GM23248 (cell line): ENCODE measurements around the gene PAXX. TPM values are rescaled to one million over a fixed set of nuclear protein-coding genes. Genes with fewer than 3 reads are reported as not detected.

Source experiments
- DNase-seq: peaks from one replicate; pipeline ENCODE4 v3.0.0-alpha.2; 2015
- H2AFZ ChIP-seq: fragments of 200-600 bp; sonication (generic); 2 replicates; pipeline ENCODE4 v1.6.1; 2016; ENCODE audit warnings: antibody characterized with exemption
- H3F3A ChIP-seq: fragments of 200-600 bp; sonication (generic); 2 replicates; pipeline ENCODE4 v1.6.1; 2016; ENCODE audit warnings: mild to moderate bottlenecking, antibody characterized with exemption, mixed run types; ENCODE audit not compliant: insufficient read depth
- H3K27ac ChIP-seq: fragments of 200-600 bp; sonication (generic); 2 replicates; pipeline ENCODE4 v1.5.1; 2016; ENCODE audit warnings: mild to moderate bottlenecking
- H3K27me3 ChIP-seq: fragments of 200-600 bp; sonication (generic); replicated peaks from 2 replicates; pipeline ENCODE4 v1.6.1; 2016; ENCODE audit warnings: mild to moderate bottlenecking; ENCODE audit not compliant: insufficient read depth
- H3K36me3 ChIP-seq: fragments of 200-600 bp; sonication (generic); 2 replicates; pipeline ENCODE4 v1.6.1; 2016; ENCODE audit warnings: low read depth, mild to moderate bottlenecking
- H3K4me1 ChIP-seq: fragments of 200-600 bp; sonication (generic); 2 replicates; pipeline ENCODE4 v1.6.1; 2016; ENCODE audit warnings: mild to moderate bottlenecking; ENCODE audit not compliant: insufficient read depth
- H3K4me2 ChIP-seq: fragments of 200-600 bp; sonication (generic); one replicate; pipeline ENCODE4 v1.6.1; 2016; ENCODE audit warnings: mild to moderate bottlenecking; ENCODE audit not compliant: unreplicated experiment
- H3K4me3 ChIP-seq: fragments of 200-600 bp; sonication (generic); 2 replicates; pipeline ENCODE4 v1.5.1; 2016; ENCODE audit warnings: mild to moderate bottlenecking
- H3K79me2 ChIP-seq: fragments of 200-600 bp; sonication (generic); 2 replicates; pipeline ENCODE4 v1.6.1; 2016; ENCODE audit warnings: mild to moderate bottlenecking; ENCODE audit not compliant: insufficient read depth
- H3K9ac ChIP-seq: fragments of 200-600 bp; sonication (generic); 2 replicates; pipeline ENCODE4 v1.6.1; 2016; ENCODE audit warnings: mild to moderate bottlenecking
- H3K9me2 ChIP-seq: fragments of 200-600 bp; sonication (generic); 2 replicates; pipeline ENCODE4 v1.6.1; 2016; ENCODE audit warnings: mixed run types, mild to moderate bottlenecking, moderate library complexity; ENCODE audit not compliant: insufficient read depth
- H3K9me3 ChIP-seq: fragments of 200-600 bp; sonication (generic); one replicate; pipeline ENCODE4 v1.6.1; 2017; ENCODE audit warnings: low read depth
- H4K20me1 ChIP-seq: fragments of 200-600 bp; sonication (generic); 2 replicates; pipeline ENCODE4 v1.6.0; 2016; ENCODE audit not compliant: insufficient read depth
- EZH2 ChIP-seq: fragments of 200-600 bp; sonication (generic); IDR thresholded peaks from 2 replicates; pipeline ENCODE4 v1.6.1; 2018; ENCODE audit warnings: antibody characterized with exemption, mild to moderate bottlenecking; ENCODE audit not compliant: insufficient read depth, poor library complexity, severe bottlenecking
- EZH2phosphoT487 ChIP-seq: fragments of 200-600 bp; sonication (generic); IDR thresholded peaks from 2 replicates; pipeline ENCODE4 v1.6.1; 2018; ENCODE audit warnings: antibody characterized with exemption, moderate library complexity, mild to moderate bottlenecking, low read depth; ENCODE audit not compliant: insufficient read depth
- WGBS, 2 experiments: methylation state at CpG; one replicate each; pipeline ENCODE4 v1.1.6; 2015 to 2017; ENCODE audit warnings: low lambda C conversion rate in 2 of 2, low coverage in 1 of 2; ENCODE audit errors: missing lambda C conversion rate in 2 of 2; 5-methylcytosine and 5-hydroxymethylcytosine counted together
- in situ Hi-C: fragments of 300-500 bp; cut with MboI; formaldehyde crosslinking; loops from 2 replicates; pipeline ENCODE4 v1.15.0; 2020
- polyA plus RNA-seq: library from polyadenylated mRNA; unstranded; fragments of >200 nt; fragmentation: Nextera tagmentation; extraction: Ambion mirVana; gene quantifications from 2 replicates; pipeline ENCODE4 v1.2.1, GENCODE V29; 2016
- total RNA-seq: library from RNA; depleted of rRNA; stranded (reverse); fragments of >200 nt; shearing (Covaris generic); gene quantifications from 2 replicates; pipeline ENCODE4 v1.2.3, GENCODE V29; 2014; rRNA removed

Gene PAXX
- total and polyA plus RNA-seq, 2 experiments from 2014 or later = 52.2 to 54.5 TPM

- in situ Hi-C loops = no loop called here
- no peak overlapping the region for H3K4me2 ChIP-seq
- H3K36me3 ChIP-seq = no peaks in the 10 kb centered on the region
- H3K9ac ChIP-seq = no peak overlapping the region
- H4K20me1 ChIP-seq = no peaks in the 10 kb centered on the region; the same call in 1 of the 2 replicates
- TF ChIP-seq EZH2 (no peak), EZH2phosphoT487 (no peak)
- H3K79me2 ChIP-seq = peaks cover 25% of the 10 kb centered on the region
- H3K9me2 ChIP-seq = no peaks in the 10 kb centered on the region
- no peaks in the 10 kb centered on the region for H3F3A ChIP-seq
- H3K4me3 ChIP-seq = no peak overlapping the region
- WGBS, 2 experiments = 90 to 92% methylated on average over 15 to 23 of the region's 23 CpGs
- no peak for DNase-seq
- H3K27ac ChIP-seq = no peak overlapping the region
- no peaks in the 10 kb centered on the region for H3K9me3 ChIP-seq
- no peak overlapping the region for H2AFZ ChIP-seq
- H3K27me3 ChIP-seq = no peaks in the 10 kb centered on the region
- peaks cover 8% of the 10 kb centered on the region; the same call in 1 of the 2 replicates for H3K4me1 ChIP-seq
These were observed 48.3 kb downstream of the PAXX start for GRCh38 chr9:137040568-137040967.

GRCh38 chr9:137041124-137041523 is 48.9 kb downstream of the PAXX start:
- H3K27ac ChIP-seq = no peak overlapping the region
- 72 to 75% methylated on average over 16 of the region's 16 CpGs for WGBS, 2 experiments
- H2AFZ ChIP-seq = no peak overlapping the region
- H4K20me1 ChIP-seq = no peaks in the 10 kb centered on the region; the same call in 1 of the 2 replicates
- H3K4me3 ChIP-seq = no peak overlapping the region
- H3K9me3 ChIP-seq = no peaks in the 10 kb centered on the region
- H3K4me1 ChIP-seq = peaks cover 8% of the 10 kb centered on the region; the same call in 1 of the 2 replicates
- no peak overlapping the region for H3K9ac ChIP-seq
- in situ Hi-C loops = no loop called here
- H3K36me3 ChIP-seq = no peaks in the 10 kb centered on the region
- H3F3A ChIP-seq = no peaks in the 10 kb centered on the region
- no peak overlapping the region for H3K4me2 ChIP-seq
- H3K27me3 ChIP-seq = no peaks in the 10 kb centered on the region
- TF ChIP-seq EZH2 = no peak
- TF ChIP-seq EZH2phosphoT487 = no peak
- peaks cover 25% of the 10 kb centered on the region for H3K79me2 ChIP-seq
- no peaks in the 10 kb centered on the region for H3K9me2 ChIP-seq
- DNase-seq = no peak

GRCh38 chr9:137042751-137043727 is 50.8 kb downstream of the PAXX start:
- no peak overlapping the region for H2AFZ ChIP-seq
- peaks cover 8% of the 10 kb centered on the region; the same call in 1 of the 2 replicates for H3K4me1 ChIP-seq
- no peaks in the 10 kb centered on the region for H3F3A ChIP-seq
- 86 to 92% methylated on average over 22 to 35 of the region's 36 CpGs for WGBS, 2 experiments
- no peak overlapping the region for H3K4me2 ChIP-seq
- no peak for TF ChIP-seq EZH2
- TF ChIP-seq EZH2phosphoT487 = no peak
- no peaks in the 10 kb centered on the region for H3K27me3 ChIP-seq
- no peak overlapping the region for H3K9ac ChIP-seq
- DNase-seq = no peak
- no peak overlapping the region for H3K27ac ChIP-seq
- no peak overlapping the region for H3K4me3 ChIP-seq
- no peaks in the 10 kb centered on the region; the same call in 1 of the 2 replicates for H4K20me1 ChIP-seq
- peaks cover 25% of the 10 kb centered on the region for H3K79me2 ChIP-seq
- no peaks in the 10 kb centered on the region for H3K36me3 ChIP-seq
- no peaks in the 10 kb centered on the region for H3K9me2 ChIP-seq
- in situ Hi-C loops = no loop called here
- H3K9me3 ChIP-seq = no peaks in the 10 kb centered on the region

Other genes with a start within 250 kb of the PAXX start
Only the 30 nearest of the 39 such genes appear.
- 51.3 and 51.7 TPM in 2 replicates for gene TMEM141, start 201.1 kb upstream of the PAXX start, total RNA-seq
- gene TMEM141, start 201.1 kb upstream of the PAXX start, polyA plus RNA-seq = 59.4 and 61.8 TPM in 2 replicates
- 0.76 TPM in 1 of 2 replicates, not detected in the other for gene CCDC183, start 196.1 kb upstream of the PAXX start, total RNA-seq
- gene CCDC183, start 196.1 kb upstream of the PAXX start, polyA plus RNA-seq = 0.39 and 1.5 TPM in 2 replicates
- 74.4 and 81.1 TPM in 2 replicates for gene RABL6, start 184.5 kb upstream of the PAXX start, total RNA-seq
- gene RABL6, start 184.5 kb upstream of the PAXX start, polyA plus RNA-seq = 21.6 and 22.0 TPM in 2 replicates
- 0.89 and 1.4 TPM in 2 replicates for gene AJM1, start 149.9 kb upstream of the PAXX start, total RNA-seq
- gene AJM1, start 149.9 kb upstream of the PAXX start, polyA plus RNA-seq = 1.1 and 1.4 TPM in 2 replicates
- 71.1 and 84.6 TPM in 2 replicates for gene PHPT1, start 143.0 kb upstream of the PAXX start, total RNA-seq
- gene PHPT1, start 143.0 kb upstream of the PAXX start, polyA plus RNA-seq = 295 and 302 TPM in 2 replicates
- gene MAMDC4, start 140.1 kb upstream of the PAXX start, total RNA-seq = 1.1 and 2.3 TPM in 2 replicates
- gene MAMDC4, start 140.1 kb upstream of the PAXX start, polyA plus RNA-seq = 0.35 and 0.43 TPM in 2 replicates
- gene EDF1, start 126.1 kb upstream of the PAXX start, total RNA-seq = 299 and 305 TPM in 2 replicates
- 567 and 586 TPM in 2 replicates for gene EDF1, start 126.1 kb upstream of the PAXX start, polyA plus RNA-seq
- gene TRAF2, start 105.9 kb upstream of the PAXX start, total RNA-seq = 8.1 and 11.5 TPM in 2 replicates
- 14.3 and 15.0 TPM in 2 replicates for gene TRAF2, start 105.9 kb upstream of the PAXX start, polyA plus RNA-seq
- 234 and 259 TPM in 2 replicates for gene FBXW5, start 47.7 kb upstream of the PAXX start, total RNA-seq
- 110 and 113 TPM in 2 replicates for gene FBXW5, start 47.7 kb upstream of the PAXX start, polyA plus RNA-seq
- not detected in 2 replicates for gene C8G, start 47.2 kb upstream of the PAXX start, total RNA-seq
- gene C8G, start 47.2 kb upstream of the PAXX start, polyA plus RNA-seq = 0.49 TPM in 1 of 2 replicates, not detected in the other
- not detected in 2 replicates for gene LCN12, start 40.1 kb upstream of the PAXX start, total RNA-seq
- not detected in 2 replicates for gene LCN12, start 40.1 kb upstream of the PAXX start, polyA plus RNA-seq
- not detected in 2 replicates for gene PTGDS, start 14.9 kb upstream of the PAXX start, total RNA-seq
- 0.24 and 0.25 TPM in 2 replicates for gene PTGDS, start 14.9 kb upstream of the PAXX start, polyA plus RNA-seq
- gene LCNL1, start 9.4 kb upstream of the PAXX start, total RNA-seq = not detected in 2 replicates
- not detected in 2 replicates for gene LCNL1, start 9.4 kb upstream of the PAXX start, polyA plus RNA-seq
- gene CLIC3, start 4.1 kb downstream of the PAXX start, total RNA-seq = 33.3 and 37.7 TPM in 2 replicates
- gene CLIC3, start 4.1 kb downstream of the PAXX start, polyA plus RNA-seq = 98.9 and 107 TPM in 2 replicates
- gene ABCA2, start 35.8 kb downstream of the PAXX start, total RNA-seq = 33.2 and 49.4 TPM in 2 replicates
- gene ABCA2, start 35.8 kb downstream of the PAXX start, polyA plus RNA-seq = 20.5 and 21.1 TPM in 2 replicates
- not detected in 2 replicates for gene FUT7, start 39.7 kb downstream of the PAXX start, total RNA-seq
- not detected in 2 replicates for gene FUT7, start 39.7 kb downstream of the PAXX start, polyA plus RNA-seq
- 41.9 and 43.1 TPM in 2 replicates for gene NPDC1, start 53.8 kb downstream of the PAXX start, total RNA-seq
- 121 and 122 TPM in 2 replicates for gene NPDC1, start 53.8 kb downstream of the PAXX start, polyA plus RNA-seq
- not detected in 2 replicates for gene ENTPD2, start 61.6 kb downstream of the PAXX start, total RNA-seq
- gene ENTPD2, start 61.6 kb downstream of the PAXX start, polyA plus RNA-seq = not detected in 2 replicates
- 5.4 TPM in 2 replicates for gene SAPCD2, start 78.1 kb downstream of the PAXX start, total RNA-seq
- 0.86 and 0.88 TPM in 2 replicates for gene SAPCD2, start 78.1 kb downstream of the PAXX start, polyA plus RNA-seq
- gene UAP1L1, start 85.1 kb downstream of the PAXX start, total RNA-seq = 5.2 and 5.7 TPM in 2 replicates
- gene UAP1L1, start 85.1 kb downstream of the PAXX start, polyA plus RNA-seq = 4.3 and 4.5 TPM in 2 replicates
- 131 and 136 TPM in 2 replicates for gene MAN1B1, start 94.6 kb downstream of the PAXX start, total RNA-seq
- gene MAN1B1, start 94.6 kb downstream of the PAXX start, polyA plus RNA-seq = 101 and 104 TPM in 2 replicates
- 134 and 142 TPM in 2 replicates for gene DPP7, start 122.3 kb downstream of the PAXX start, total RNA-seq
- 145 and 148 TPM in 2 replicates for gene DPP7, start 122.3 kb downstream of the PAXX start, polyA plus RNA-seq
- 0.76 TPM in 1 of 2 replicates, not detected in the other for gene GRIN1, start 146.7 kb downstream of the PAXX start, total RNA-seq
- 0.15 TPM in 1 of 2 replicates, not detected in the other for gene GRIN1, start 146.7 kb downstream of the PAXX start, polyA plus RNA-seq
- gene LRRC26, start 177.6 kb downstream of the PAXX start, total RNA-seq = not detected in 2 replicates
- not detected in 2 replicates for gene LRRC26, start 177.6 kb downstream of the PAXX start, polyA plus RNA-seq
- not detected in 2 replicates for gene TMEM210, start 179.6 kb downstream of the PAXX start, total RNA-seq
- not detected in 2 replicates for gene TMEM210, start 179.6 kb downstream of the PAXX start, polyA plus RNA-seq
- gene ANAPC2, start 196.1 kb downstream of the PAXX start, total RNA-seq = 24.0 and 28.8 TPM in 2 replicates
- gene ANAPC2, start 196.1 kb downstream of the PAXX start, polyA plus RNA-seq = 12.0 and 13.6 TPM in 2 replicates
- gene SSNA1, start 196.3 kb downstream of the PAXX start, total RNA-seq = 73.1 and 105 TPM in 2 replicates
- gene SSNA1, start 196.3 kb downstream of the PAXX start, polyA plus RNA-seq = 93.1 and 100 TPM in 2 replicates
- 7.8 and 14.3 TPM in 2 replicates for gene TPRN, start 208.3 kb downstream of the PAXX start, total RNA-seq
- gene TPRN, start 208.3 kb downstream of the PAXX start, polyA plus RNA-seq = 1.7 and 2.2 TPM in 2 replicates
- gene TMEM203, start 213.2 kb downstream of the PAXX start, total RNA-seq = 44.3 and 52.9 TPM in 2 replicates
- gene TMEM203, start 213.2 kb downstream of the PAXX start, polyA plus RNA-seq = 46.9 and 48.6 TPM in 2 replicates
- gene NDOR1, start 213.3 kb downstream of the PAXX start, total RNA-seq = 12.1 and 12.4 TPM in 2 replicates
- 7.7 and 8.5 TPM in 2 replicates for gene NDOR1, start 213.3 kb downstream of the PAXX start, polyA plus RNA-seq